Type B pancreatic cell (in vitro differentiated cells): ENCODE results near the gene DCHS2. TPM values are rescaled to one million over a fixed set of nuclear protein-coding genes. Genes with fewer than 3 reads are reported as not detected.

Experiments used
- DNase-seq: peaks from one replicate; pipeline ENCODE4 v3.0.0; 2021; ENCODE audit warnings: mixed read lengths; ENCODE audit not compliant: unreplicated experiment; ENCODE audit errors: extremely low spot score
- H3K27ac Mint-ChIP-seq: 2 replicates; pipeline ENCODE4 v1.8.0; 2021; ENCODE audit warnings: mild to moderate bottlenecking, mixed read lengths
- H3K27me3 Mint-ChIP-seq: 2 replicates; pipeline ENCODE4 v1.8.0; 2021; ENCODE audit warnings: mixed read lengths
- H3K36me3 Mint-ChIP-seq: 2 replicates; pipeline ENCODE4 v1.8.0; 2021; ENCODE audit warnings: mixed read lengths
- H3K4me1 Mint-ChIP-seq: one replicate; pipeline ENCODE4 v1.8.0; 2021; ENCODE audit warnings: mixed read lengths; ENCODE audit not compliant: unreplicated experiment
- H3K4me3 Mint-ChIP-seq: 2 replicates; pipeline ENCODE4 v1.8.0; 2021; ENCODE audit warnings: mild to moderate bottlenecking, mixed read lengths
- H3K9me3 Mint-ChIP-seq: 2 replicates; pipeline ENCODE4 v1.8.0; 2021; ENCODE audit warnings: mixed read lengths
- CTCF ChIP-seq: fragments of 200-600 bp; sonication (generic); conservative IDR thresholded peaks from 2 replicates; pipeline ENCODE4 v1.5.0; 2021; ENCODE audit warnings: antibody characterized with exemption, mild to moderate bottlenecking
- total RNA-seq: library from RNA; stranded (reverse); gene quantifications from 2 replicates; pipeline ENCODE4 v1.2.1, GENCODE V29; 2021; ENCODE audit warnings: low replicate concordance

Gene DCHS2
- total RNA-seq, 1 donor from 2014 or later: 1.8 TPM

GRCh38 chr4:154478128-154478527 lies 13.5 kb downstream of the DCHS2 start:
- DNase-seq: no peak
- Mint-ChIP-seq H3K4me1 (no peaks in the 10 kb centered on the region), H3K4me3 (no peak overlapping the region), H3K27me3 (peaks cover 8% of the 10 kb centered on the region), H3K9me3 (no peaks in the 10 kb centered on the region), H3K27ac (no peak overlapping the region), H3K36me3 (no peaks in the 10 kb centered on the region)
- no peak for TF ChIP-seq CTCF

- H3K4me1 Mint-ChIP-seq: peaks cover 9% of the 10 kb centered on the region
- H3K27ac Mint-ChIP-seq: no peak overlapping the region
- no peaks in the 10 kb centered on the region for H3K9me3 Mint-ChIP-seq
- no peak for TF ChIP-seq CTCF
- no peaks in the 10 kb centered on the region for H3K36me3 Mint-ChIP-seq
- H3K4me3 Mint-ChIP-seq: no peak overlapping the region
- H3K27me3 Mint-ChIP-seq: peaks cover 8% of the 10 kb centered on the region
- no peak for DNase-seq
These were observed 15.4 kb downstream of the DCHS2 start for GRCh38 chr4:154476232-154476631.

- H3K36me3 Mint-ChIP-seq: no peaks in the 10 kb centered on the region
- no peak overlapping the region for H3K4me3 Mint-ChIP-seq
- no peak for DNase-seq
- no peak overlapping the region for H3K27ac Mint-ChIP-seq
- H3K4me1 Mint-ChIP-seq: peaks cover 9% of the 10 kb centered on the region
- no peaks in the 10 kb centered on the region for H3K9me3 Mint-ChIP-seq
- TF ChIP-seq CTCF: no peak
- H3K27me3 Mint-ChIP-seq: peaks cover 8% of the 10 kb centered on the region
These were observed 15.8 kb downstream of the DCHS2 start for GRCh38 chr4:154475820-154476219.

GRCh38 chr4:154473497-154473896 lies 18.1 kb downstream of the DCHS2 start:
- no peak for TF ChIP-seq CTCF
- DNase-seq: no peak
- Mint-ChIP-seq H3K36me3 (no peaks in the 10 kb centered on the region), H3K9me3 (no peaks in the 10 kb centered on the region), H3K27me3 (peaks cover 14% of the 10 kb centered on the region), H3K4me1 (peaks cover 9% of the 10 kb centered on the region), H3K4me3 (no peak overlapping the region), H3K27ac (no peak overlapping the region)

- Mint-ChIP-seq H3K9me3 (no peaks in the 10 kb centered on the region), H3K27me3 (peaks cover 14% of the 10 kb centered on the region), H3K4me3 (no peak overlapping the region), H3K4me1 (peaks cover 9% of the 10 kb centered on the region), H3K27ac (no peak overlapping the region), H3K36me3 (no peaks in the 10 kb centered on the region)
- TF ChIP-seq CTCF: no peak
- no peak for DNase-seq
These were observed 18.7 kb downstream of the DCHS2 start for GRCh38 chr4:154472858-154473257.
